Activated naive CD4-positive, alpha-beta T cell treated with anti-CD3 and anti-CD28 coated beads, Interleukin-2, amount 50 U/mL, for 24 hours (primary cell): ENCODE data around the gene CNTNAP2.
"Not testable (repeated sequence)": the region's sequence is repeated elsewhere in the genome, so short reads cannot be mapped to it uniquely, and the experiment has no call there.

ENCODE experiments used
- H3K27ac Mint-ChIP-seq: one replicate; pipeline ENCODE4 v1.8.0; 2021; ENCODE audit warnings: mild to moderate bottlenecking, mixed read lengths
- H3K27me3 Mint-ChIP-seq: one replicate; pipeline ENCODE4 v1.8.0; 2021; ENCODE audit warnings: mixed read lengths
- H3K36me3 Mint-ChIP-seq: one replicate; pipeline ENCODE4 v1.8.0; 2021; ENCODE audit warnings: mixed read lengths
- H3K4me1 Mint-ChIP-seq: one replicate; pipeline ENCODE4 v1.8.0; 2021; ENCODE audit warnings: mixed read lengths
- H3K4me3 Mint-ChIP-seq: one replicate; pipeline ENCODE4 v1.8.0; 2021; ENCODE audit warnings: mild to moderate bottlenecking, mixed read lengths
- H3K9me3 Mint-ChIP-seq: one replicate; pipeline ENCODE4 v1.8.0; 2021; ENCODE audit warnings: mixed read lengths

CNTNAP2 gene

GRCh38 chr7:146889806-146890555 lies 773.4 kb downstream of the CNTNAP2 start:
- H3K4me1 Mint-ChIP-seq = no peaks in the 10 kb centered on the region
- no peaks in the 10 kb centered on the region for H3K36me3 Mint-ChIP-seq
- H3K27ac Mint-ChIP-seq = no peak overlapping the region
- H3K27me3 Mint-ChIP-seq = no peaks in the 10 kb centered on the region
- H3K4me3 Mint-ChIP-seq = no peak overlapping the region
- H3K9me3 Mint-ChIP-seq = peaks cover 4% of the 10 kb centered on the region

GRCh38 chr7:146892151-146892550 lies 775.5 kb downstream of the CNTNAP2 start:
- Mint-ChIP-seq H3K4me1 (no peaks in the 10 kb centered on the region), H3K9me3 (peaks cover 7% of the 10 kb centered on the region)

GRCh38 chr7:146894927-146895326 lies 778.3 kb downstream of the CNTNAP2 start:
- Mint-ChIP-seq H3K36me3 (no peaks in the 10 kb centered on the region), H3K4me1 (no peaks in the 10 kb centered on the region), H3K27me3 (no peaks in the 10 kb centered on the region), H3K27ac (no peak overlapping the region), H3K4me3 (no peak overlapping the region), H3K9me3 (peaks cover 7% of the 10 kb centered on the region)

More at GRCh38 chr7:146892151-146892550, 775.5 kb downstream of the CNTNAP2 start:
- Mint-ChIP-seq H3K36me3 (no peaks in the 10 kb centered on the region), H3K4me3 (no peak overlapping the region), H3K27me3 (no peaks in the 10 kb centered on the region), H3K27ac (no peak overlapping the region)

- Mint-ChIP-seq H3K4me1 (no peaks in the 10 kb centered on the region), H3K27ac (no peak overlapping the region), H3K27me3 (no peaks in the 10 kb centered on the region), H3K36me3 (no peaks in the 10 kb centered on the region), H3K4me3 (no peak overlapping the region), H3K9me3 (no peaks in the 10 kb centered on the region)
Measured at GRCh38 chr7:146902266-146902665, 785.7 kb downstream of the CNTNAP2 start.

GRCh38 chr7:146902728-146903127 lies 786.1 kb downstream of the CNTNAP2 start:
- no peaks in the 10 kb centered on the region for H3K27me3 Mint-ChIP-seq
- no peaks in the 10 kb centered on the region for H3K4me1 Mint-ChIP-seq
- no peak overlapping the region for H3K27ac Mint-ChIP-seq
- H3K9me3 Mint-ChIP-seq = no peaks in the 10 kb centered on the region
- H3K4me3 Mint-ChIP-seq = no peak overlapping the region
- no peaks in the 10 kb centered on the region for H3K36me3 Mint-ChIP-seq

- H3K36me3 Mint-ChIP-seq, H3K27me3 Mint-ChIP-seq, H3K9me3 Mint-ChIP-seq, H3K4me3 Mint-ChIP-seq, H3K27ac Mint-ChIP-seq, H3K4me1 Mint-ChIP-seq: not testable (repeated sequence)
Measured at GRCh38 chr7:146905746-146906145, 789.1 kb downstream of the CNTNAP2 start.

GRCh38 chr7:146922782-146923181 lies 806.2 kb downstream of the CNTNAP2 start:
- no peaks in the 10 kb centered on the region for H3K9me3 Mint-ChIP-seq
- no peaks in the 10 kb centered on the region for H3K4me1 Mint-ChIP-seq
- no peaks in the 10 kb centered on the region for H3K27me3 Mint-ChIP-seq
- no peaks in the 10 kb centered on the region for H3K36me3 Mint-ChIP-seq
- H3K27ac Mint-ChIP-seq = no peak overlapping the region
- no peak overlapping the region for H3K4me3 Mint-ChIP-seq

- Mint-ChIP-seq H3K4me1 (no peaks in the 10 kb centered on the region), H3K27ac (no peak overlapping the region), H3K36me3 (no peaks in the 10 kb centered on the region), H3K4me3 (no peak overlapping the region), H3K9me3 (no peaks in the 10 kb centered on the region), H3K27me3 (no peaks in the 10 kb centered on the region)
Measured at GRCh38 chr7:146926841-146927240, 810.2 kb downstream of the CNTNAP2 start.

GRCh38 chr7:146937836-146938235 lies 821.2 kb downstream of the CNTNAP2 start:
- Mint-ChIP-seq H3K27me3 (no peaks in the 10 kb centered on the region), H3K4me3 (no peak overlapping the region), H3K4me1 (no peaks in the 10 kb centered on the region), H3K9me3 (peaks cover 15% of the 10 kb centered on the region), H3K36me3 (no peaks in the 10 kb centered on the region), H3K27ac (no peak overlapping the region)

GRCh38 chr7:146943483-146943882 lies 826.9 kb downstream of the CNTNAP2 start:
- no peaks in the 10 kb centered on the region for H3K4me1 Mint-ChIP-seq
- peaks cover 12% of the 10 kb centered on the region for H3K9me3 Mint-ChIP-seq
- H3K4me3 Mint-ChIP-seq = no peak overlapping the region
- H3K27me3 Mint-ChIP-seq = no peaks in the 10 kb centered on the region
- H3K27ac Mint-ChIP-seq = no peak overlapping the region
- no peaks in the 10 kb centered on the region for H3K36me3 Mint-ChIP-seq

GRCh38 chr7:146948703-146949102 lies 832.1 kb downstream of the CNTNAP2 start:
- Mint-ChIP-seq H3K27me3 (no peaks in the 10 kb centered on the region), H3K27ac (no peak overlapping the region), H3K9me3 (peaks cover 4% of the 10 kb centered on the region), H3K4me3 (no peak overlapping the region), H3K4me1 (no peaks in the 10 kb centered on the region), H3K36me3 (no peaks in the 10 kb centered on the region)

- Mint-ChIP-seq H3K27me3 (no peaks in the 10 kb centered on the region), H3K4me3 (no peak overlapping the region), H3K27ac (no peak overlapping the region), H3K4me1 (no peaks in the 10 kb centered on the region), H3K9me3 (peaks cover 6% of the 10 kb centered on the region), H3K36me3 (no peaks in the 10 kb centered on the region)
Measured at GRCh38 chr7:146956321-146956720, 839.7 kb downstream of the CNTNAP2 start.

GRCh38 chr7:146956853-146957252 lies 840.3 kb downstream of the CNTNAP2 start:
- Mint-ChIP-seq H3K27me3 (no peaks in the 10 kb centered on the region), H3K4me3 (no peak overlapping the region), H3K4me1 (no peaks in the 10 kb centered on the region), H3K9me3 (peaks cover 9% of the 10 kb centered on the region), H3K36me3 (no peaks in the 10 kb centered on the region), H3K27ac (no peak overlapping the region)

GRCh38 chr7:146960773-146961391 lies 844.3 kb downstream of the CNTNAP2 start:
- no peaks in the 10 kb centered on the region for H3K4me1 Mint-ChIP-seq
- no peak overlapping the region for H3K4me3 Mint-ChIP-seq
- no peaks in the 10 kb centered on the region for H3K36me3 Mint-ChIP-seq
- H3K27ac Mint-ChIP-seq = no peak overlapping the region
- no peaks in the 10 kb centered on the region for H3K27me3 Mint-ChIP-seq
- peaks cover 14% of the 10 kb centered on the region for H3K9me3 Mint-ChIP-seq

GRCh38 chr7:146961617-146962016 lies 845.0 kb downstream of the CNTNAP2 start:
- H3K27me3 Mint-ChIP-seq = no peaks in the 10 kb centered on the region
- H3K4me3 Mint-ChIP-seq = no peak overlapping the region
- peaks cover 14% of the 10 kb centered on the region for H3K9me3 Mint-ChIP-seq
- H3K4me1 Mint-ChIP-seq = no peaks in the 10 kb centered on the region
- no peaks in the 10 kb centered on the region for H3K36me3 Mint-ChIP-seq
- H3K27ac Mint-ChIP-seq = no peak overlapping the region

GRCh38 chr7:146966274-146966673 lies 849.7 kb downstream of the CNTNAP2 start:
- no peaks in the 10 kb centered on the region for H3K4me1 Mint-ChIP-seq
- no peak overlapping the region for H3K4me3 Mint-ChIP-seq
- peaks cover 8% of the 10 kb centered on the region for H3K9me3 Mint-ChIP-seq
- no peak overlapping the region for H3K27ac Mint-ChIP-seq
- H3K36me3 Mint-ChIP-seq = no peaks in the 10 kb centered on the region
- no peaks in the 10 kb centered on the region for H3K27me3 Mint-ChIP-seq
